Measurements from ENCODE around the gene FN1.
"Not testable (repeated sequence)": the region's sequence is repeated elsewhere in the genome, so short reads cannot be mapped to it uniquely, and the experiment has no call there.

FN1 gene

GRCh38 chr2:215423234-215423633 lies 12.6 kb downstream of the FN1 start:
- FAIRE-seq (no peak), DNase-seq (ENCODE audit: low spot score) (no peak)

- no peak for DNase-seq (ENCODE audit: low spot score)
Measured at GRCh38 chr2:215422676-215423075, 13.2 kb downstream of the FN1 start.

GRCh38 chr2:215421859-215422461 lies 13.9 kb downstream of the FN1 start:
- DNase-seq (ENCODE audit: low spot score): no peak
- FAIRE-seq: no peak

More at GRCh38 chr2:215422676-215423075, 13.2 kb downstream of the FN1 start:
- FAIRE-seq: no peak

GRCh38 chr2:215420471-215420935 lies 15.4 kb downstream of the FN1 start:
- DNase-seq (ENCODE audit: low spot score) (no peak), FAIRE-seq (no peak)

- DNase-seq (ENCODE audit: low spot score) (no peak), FAIRE-seq (no peak)
Measured at GRCh38 chr2:215419769-215420470, 15.9 kb downstream of the FN1 start.

- FAIRE-seq (no peak), DNase-seq (ENCODE audit: low spot score) (no peak)
Measured at GRCh38 chr2:215419113-215419512, 16.8 kb downstream of the FN1 start.

- DNase-seq (ENCODE audit: low spot score): no peak
- no peak for FAIRE-seq
Measured at GRCh38 chr2:215418064-215418963, 17.6 kb downstream of the FN1 start.

- FAIRE-seq: no peak
- DNase-seq (ENCODE audit: low spot score): no peak
Measured at GRCh38 chr2:215417400-215417951, 18.4 kb downstream of the FN1 start.

GRCh38 chr2:215416656-215417055 lies 19.2 kb downstream of the FN1 start:
- FAIRE-seq: no peak
- no peak for DNase-seq (ENCODE audit: low spot score)

- DNase-seq (ENCODE audit: low spot score) (no peak), FAIRE-seq (peak; percentile 48)
Measured at GRCh38 chr2:215415820-215416577, 19.9 kb downstream of the FN1 start.

GRCh38 chr2:215415218-215415617 lies 20.6 kb downstream of the FN1 start:
- DNase-seq (ENCODE audit: low spot score) (no peak), FAIRE-seq (peak; percentile 18)

GRCh38 chr2:215414674-215415073 lies 21.2 kb downstream of the FN1 start:
- no peak for FAIRE-seq
- no peak for DNase-seq (ENCODE audit: low spot score)

- no peak for FAIRE-seq
Measured at GRCh38 chr2:215413974-215414373, 21.9 kb downstream of the FN1 start.

GRCh38 chr2:215413484-215413777 lies 22.4 kb downstream of the FN1 start:
- FAIRE-seq: no peak
- DNase-seq (ENCODE audit: low spot score): no peak

More at GRCh38 chr2:215413974-215414373, 21.9 kb downstream of the FN1 start:
- DNase-seq (ENCODE audit: low spot score): no peak

GRCh38 chr2:215411941-215412743 lies 23.7 kb downstream of the FN1 start:
- no peak for FAIRE-seq
- DNase-seq (ENCODE audit: low spot score): no peak

GRCh38 chr2:215410932-215411285 lies 25.0 kb downstream of the FN1 start:
- DNase-seq (ENCODE audit: low spot score) (peak; percentile 83), FAIRE-seq (peak; percentile 98)

GRCh38 chr2:215410181-215410931 lies 25.5 kb downstream of the FN1 start:
- not testable (repeated sequence) for FAIRE-seq; DNase-seq (ENCODE audit: low spot score)

GRCh38 chr2:215409331-215410127 lies 26.3 kb downstream of the FN1 start:
- FAIRE-seq (peak; percentile 80), DNase-seq (ENCODE audit: low spot score) (peak; percentile 77)

- not testable (repeated sequence) for DNase-seq (ENCODE audit: low spot score); FAIRE-seq
Measured at GRCh38 chr2:215408441-215408840, 27.4 kb downstream of the FN1 start.
